ENCODE results near the gene MYL4.

The MYL4 gene

GRCh38 chr17:47199627-47200324 is 9.4 kb upstream of the MYL4 start:
- Histone ChIP-seq H3K4me1 (ENCODE audit: insufficient read depth, low read length, poor library complexity, severe bottlenecking) (peaks cover 18% of the 10 kb centered on the region), H3K9me3 (ENCODE audit: insufficient read depth, low read depth, low read length) (no peaks in the 10 kb centered on the region), H3K79me2 (ENCODE audit: insufficient read depth, low read length) (no peaks in the 10 kb centered on the region), H3K9ac (ENCODE audit: low read depth, low read length, poor library complexity, severe bottlenecking) (no peak overlapping the region), H2AFZ (ENCODE audit: low read length) (peak overlapping the region; percentile 56), H4K20me1 (ENCODE audit: insufficient read depth, low read length, poor library complexity, severe bottlenecking) (no peaks in the 10 kb centered on the region), H3F3A (ENCODE audit: low read depth) (no peaks in the 10 kb centered on the region), H3K9me2 (replicated peaks; ENCODE audit: low read depth, low read length) (no peaks in the 10 kb centered on the region), H3K36me3 (ENCODE audit: insufficient read depth, low read length) (no peaks in the 10 kb centered on the region), H3K27me3 (ENCODE audit: insufficient read depth, low read length, poor library complexity, severe bottlenecking) (no peaks in the 10 kb centered on the region), H3K4me3 (ENCODE audit: low read length, poor library complexity, severe bottlenecking) (no peak overlapping the region), H3K4me2 (ENCODE audit: low read depth, low read length, poor library complexity, severe bottlenecking) (no peak overlapping the region)
- no peak for TF ChIP-seq EZH2phosphoT487 (IDR thresholded peaks at IDR 0.05; ENCODE audit: borderline replicate concordance)
- TF ChIP-seq, protein P1, sequence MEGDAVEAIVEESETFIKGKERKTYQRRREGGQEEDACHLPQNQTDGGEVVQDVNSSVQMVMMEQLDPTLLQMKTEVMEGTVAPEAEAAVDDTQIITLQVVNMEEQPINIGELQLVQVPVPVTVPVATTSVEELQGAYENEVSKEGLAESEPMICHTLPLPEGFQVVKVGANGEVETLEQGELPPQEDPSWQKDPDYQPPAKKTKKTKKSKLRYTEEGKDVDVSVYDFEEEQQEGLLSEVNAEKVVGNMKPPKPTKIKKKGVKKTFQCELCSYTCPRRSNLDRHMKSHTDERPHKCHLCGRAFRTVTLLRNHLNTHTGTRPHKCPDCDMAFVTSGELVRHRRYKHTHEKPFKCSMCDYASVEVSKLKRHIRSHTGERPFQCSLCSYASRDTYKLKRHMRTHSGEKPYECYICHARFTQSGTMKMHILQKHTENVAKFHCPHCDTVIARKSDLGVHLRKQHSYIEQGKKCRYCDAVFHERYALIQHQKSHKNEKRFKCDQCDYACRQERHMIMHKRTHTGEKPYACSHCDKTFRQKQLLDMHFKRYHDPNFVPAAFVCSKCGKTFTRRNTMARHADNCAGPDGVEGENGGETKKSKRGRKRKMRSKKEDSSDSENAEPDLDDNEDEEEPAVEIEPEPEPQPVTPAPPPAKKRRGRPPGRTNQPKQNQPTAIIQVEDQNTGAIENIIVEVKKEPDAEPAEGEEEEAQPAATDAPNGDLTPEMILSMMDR (conservative IDR thresholded peaks at IDR 0.05; ENCODE audit: low read length), result no peak

GRCh38 chr17:47200325-47200664 is 8.9 kb upstream of the MYL4 start:
- Histone ChIP-seq H3K36me3 (ENCODE audit: insufficient read depth, low read length) (no peaks in the 10 kb centered on the region), H3K79me2 (ENCODE audit: insufficient read depth, low read length) (no peaks in the 10 kb centered on the region), H2AFZ (ENCODE audit: low read length) (peak overlapping the region; percentile 56), H4K20me1 (ENCODE audit: insufficient read depth, low read length, poor library complexity, severe bottlenecking) (no peaks in the 10 kb centered on the region), H3K27me3 (ENCODE audit: insufficient read depth, low read length, poor library complexity, severe bottlenecking) (no peaks in the 10 kb centered on the region), H3K9me2 (replicated peaks; ENCODE audit: low read depth, low read length) (no peaks in the 10 kb centered on the region), H3K9ac (ENCODE audit: low read depth, low read length, poor library complexity, severe bottlenecking) (no peak overlapping the region), H3F3A (ENCODE audit: low read depth) (no peaks in the 10 kb centered on the region), H3K4me1 (ENCODE audit: insufficient read depth, low read length, poor library complexity, severe bottlenecking) (peaks cover 23% of the 10 kb centered on the region), H3K9me3 (ENCODE audit: insufficient read depth, low read depth, low read length) (no peaks in the 10 kb centered on the region), H3K4me3 (ENCODE audit: low read length, poor library complexity, severe bottlenecking) (no peak overlapping the region), H3K4me2 (ENCODE audit: low read depth, low read length, poor library complexity, severe bottlenecking) (no peak overlapping the region)
- TF ChIP-seq, protein P1 (conservative IDR thresholded peaks at IDR 0.05; ENCODE audit: low read length), result no peak
- no peak for TF ChIP-seq EZH2phosphoT487 (IDR thresholded peaks at IDR 0.05; ENCODE audit: borderline replicate concordance)

DNA sequence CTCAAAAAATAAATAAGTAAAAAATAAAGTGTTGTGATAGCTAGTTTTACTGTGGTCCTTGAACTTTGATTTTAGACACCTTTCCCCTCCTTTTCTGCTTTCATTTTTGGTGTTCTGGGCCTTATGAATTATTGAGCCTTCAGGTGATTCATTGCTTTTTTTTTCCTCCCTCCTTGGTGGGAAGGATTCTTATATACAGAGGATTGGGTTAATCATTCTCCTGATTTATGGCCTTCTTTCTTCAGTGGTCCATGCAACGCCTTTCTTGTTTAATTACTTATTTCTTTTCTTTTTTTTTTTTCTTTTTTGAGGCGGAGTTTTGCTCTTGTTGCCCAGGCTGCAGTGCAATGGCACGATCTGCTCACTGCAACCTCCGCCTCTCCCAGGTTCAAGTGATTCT is 8.0 kb upstream of the MYL4 start:
- no peak for TF ChIP-seq EZH2phosphoT487 (IDR thresholded peaks at IDR 0.05; ENCODE audit: borderline replicate concordance)
- TF ChIP-seq, protein P1 (conservative IDR thresholded peaks at IDR 0.05; ENCODE audit: low read length), result no peak
- H3K4me1 ChIP-seq (ENCODE audit: insufficient read depth, low read length, poor library complexity, severe bottlenecking), result peaks cover 25% of the 10 kb centered on the region
- H3K9me2 ChIP-seq (replicated peaks; ENCODE audit: low read depth, low read length), result no peaks in the 10 kb centered on the region
- no peaks in the 10 kb centered on the region for H4K20me1 ChIP-seq (ENCODE audit: insufficient read depth, low read length, poor library complexity, severe bottlenecking)
- H3K4me3 ChIP-seq (ENCODE audit: low read length, poor library complexity, severe bottlenecking), result no peak overlapping the region
- H3K9ac ChIP-seq (ENCODE audit: low read depth, low read length, poor library complexity, severe bottlenecking), result no peak overlapping the region
- no peaks in the 10 kb centered on the region for H3K9me3 ChIP-seq (ENCODE audit: insufficient read depth, low read depth, low read length)
- no peaks in the 10 kb centered on the region for H3K27me3 ChIP-seq (ENCODE audit: insufficient read depth, low read length, poor library complexity, severe bottlenecking)
- H3K79me2 ChIP-seq (ENCODE audit: insufficient read depth, low read length), result no peaks in the 10 kb centered on the region
- no peaks in the 10 kb centered on the region for H3K36me3 ChIP-seq (ENCODE audit: insufficient read depth, low read length)
- no peaks in the 10 kb centered on the region for H3F3A ChIP-seq (ENCODE audit: low read depth)
- no peak overlapping the region for H2AFZ ChIP-seq (ENCODE audit: low read length)
- no peak overlapping the region for H3K4me2 ChIP-seq (ENCODE audit: low read depth, low read length, poor library complexity, severe bottlenecking)
